ENCODE data around the gene KLHL13.

The KLHL13 gene

GRCh38 chrX:117996918-117997480 is 119.6 kb downstream of the KLHL13 start:
- no peaks in the 10 kb centered on the region for H3K36me3 ChIP-seq (ENCODE audit: insufficient read depth)
- no peak overlapping the region for H2AFZ ChIP-seq (ENCODE audit: low read depth)
- no peak overlapping the region for H3K9ac ChIP-seq
- no peak overlapping the region for H3K4me2 ChIP-seq
- H3K27ac ChIP-seq = no peak overlapping the region
- H3K4me3 ChIP-seq (IDR thresholded peaks at IDR 0.05; ENCODE audit: insufficient read depth, low read depth, low read length) = no peak overlapping the region
- no peaks in the 10 kb centered on the region for H3K4me1 ChIP-seq (ENCODE audit: low read depth, poor library complexity, severe bottlenecking)
- H3K79me2 ChIP-seq (ENCODE audit: insufficient read depth, low read depth) = no peaks in the 10 kb centered on the region
- no peaks in the 10 kb centered on the region for H3K27me3 ChIP-seq (ENCODE audit: insufficient read depth, low read depth)
- no peaks in the 10 kb centered on the region for H4K20me1 ChIP-seq (ENCODE audit: insufficient read depth)
- no peak for TF ChIP-seq CTCF (conservative IDR thresholded peaks at IDR 0.05; ENCODE audit: low read depth, low read length)

- H3K36me3 ChIP-seq (ENCODE audit: insufficient read depth) = no peaks in the 10 kb centered on the region
- TF ChIP-seq CTCF (conservative IDR thresholded peaks at IDR 0.05; ENCODE audit: low read depth, low read length) = no peak
- H3K79me2 ChIP-seq (ENCODE audit: insufficient read depth, low read depth) = no peaks in the 10 kb centered on the region
- H4K20me1 ChIP-seq (ENCODE audit: insufficient read depth) = no peaks in the 10 kb centered on the region
- H3K4me3 ChIP-seq (IDR thresholded peaks at IDR 0.05; ENCODE audit: insufficient read depth, low read depth, low read length) = no peak overlapping the region
- H3K4me1 ChIP-seq (ENCODE audit: low read depth, poor library complexity, severe bottlenecking) = no peaks in the 10 kb centered on the region
- no peak overlapping the region for H3K27ac ChIP-seq
- H3K4me2 ChIP-seq = no peak overlapping the region
- no peaks in the 10 kb centered on the region for H3K27me3 ChIP-seq (ENCODE audit: insufficient read depth, low read depth)
- no peak overlapping the region for H3K9ac ChIP-seq
- H2AFZ ChIP-seq (ENCODE audit: low read depth) = no peak overlapping the region
Measured at GRCh38 chrX:117996408-117996807, 120.2 kb downstream of the KLHL13 start.

GRCh38 chrX:117995378-117995777 is 121.2 kb downstream of the KLHL13 start:
- Histone ChIP-seq H4K20me1 (ENCODE audit: insufficient read depth) (no peaks in the 10 kb centered on the region), H3K9ac (no peak overlapping the region), H2AFZ (ENCODE audit: low read depth) (no peak overlapping the region), H3K79me2 (ENCODE audit: insufficient read depth, low read depth) (no peaks in the 10 kb centered on the region), H3K27ac (no peak overlapping the region), H3K4me2 (no peak overlapping the region), H3K27me3 (ENCODE audit: insufficient read depth, low read depth) (no peaks in the 10 kb centered on the region), H3K36me3 (ENCODE audit: insufficient read depth) (no peaks in the 10 kb centered on the region), H3K4me3 (IDR thresholded peaks at IDR 0.05; ENCODE audit: insufficient read depth, low read depth, low read length) (no peak overlapping the region), H3K4me1 (ENCODE audit: low read depth, poor library complexity, severe bottlenecking) (no peaks in the 10 kb centered on the region)
- TF ChIP-seq CTCF (conservative IDR thresholded peaks at IDR 0.05; ENCODE audit: low read depth, low read length) = no peak

- H4K20me1 ChIP-seq (ENCODE audit: insufficient read depth) = no peaks in the 10 kb centered on the region
- H3K4me3 ChIP-seq (IDR thresholded peaks at IDR 0.05; ENCODE audit: insufficient read depth, low read depth, low read length) = no peak overlapping the region
- no peaks in the 10 kb centered on the region for H3K79me2 ChIP-seq (ENCODE audit: insufficient read depth, low read depth)
- no peaks in the 10 kb centered on the region for H3K27me3 ChIP-seq (ENCODE audit: insufficient read depth, low read depth)
- TF ChIP-seq CTCF (conservative IDR thresholded peaks at IDR 0.05; ENCODE audit: low read depth, low read length) = no peak
- H3K9ac ChIP-seq = no peak overlapping the region
- H2AFZ ChIP-seq (ENCODE audit: low read depth) = no peak overlapping the region
- H3K4me2 ChIP-seq = no peak overlapping the region
- H3K36me3 ChIP-seq (ENCODE audit: insufficient read depth) = no peaks in the 10 kb centered on the region
- no peak overlapping the region for H3K27ac ChIP-seq
- H3K4me1 ChIP-seq (ENCODE audit: low read depth, poor library complexity, severe bottlenecking) = no peaks in the 10 kb centered on the region
Measured at GRCh38 chrX:117992192-117992723, 124.4 kb downstream of the KLHL13 start.
